Stimulated activated naive B cell treated with anti-CD40 and anti-IgM and Interleukin-4, amounts not matched to agents 10 μg/mL and 1 μg/mL and 100 μg/mL, for 72 hours (primary cell): ENCODE data around the gene WDR49.

Experiments used
- ATAC-seq, 2 donors: fragments of 150-1000 bp; cut with Tn5 transposase; replicated peaks; 2 replicates each; pipeline ENCODE4 v1.10.0; 2021; ENCODE audit warnings: moderate library complexity in 1 of 2
- DNase-seq: peaks from one replicate; pipeline ENCODE4 v3.0.0; 2021
- H3K27ac Mint-ChIP-seq: one replicate; pipeline ENCODE4 v1.8.0; 2022; ENCODE audit warnings: mild to moderate bottlenecking, mixed read lengths
- H3K27me3 Mint-ChIP-seq, 2 donors: one replicate each; pipeline ENCODE4 v1.8.0; 2022; ENCODE audit warnings: mixed read lengths in 2 of 2
- H3K36me3 Mint-ChIP-seq, 2 donors: one replicate each; pipeline ENCODE4 v1.8.0; 2022; ENCODE audit warnings: mixed read lengths in 2 of 2, mild to moderate bottlenecking in 1 of 2
- H3K4me1 Mint-ChIP-seq, 2 donors: one replicate each; pipeline ENCODE4 v1.8.0; 2022; ENCODE audit warnings: mixed read lengths in 2 of 2, mild to moderate bottlenecking in 1 of 2
- H3K4me3 Mint-ChIP-seq, 2 donors: one replicate each; pipeline ENCODE4 v1.8.0; 2022; ENCODE audit warnings: mild to moderate bottlenecking in 2 of 2, mixed read lengths in 2 of 2, moderate library complexity in 1 of 2
- H3K9me3 Mint-ChIP-seq, 2 donors: one replicate each; pipeline ENCODE4 v1.8.0; 2022; ENCODE audit warnings: mixed read lengths in 2 of 2, mild to moderate bottlenecking in 1 of 2

Gene WDR49

GRCh38 chr3:167653760-167654159 is at the start of gene WDR49:
TSS of gene WDR49 (minus strand) at chr3:167653942. CDS start at chr3:167653425, 517 bp downstream.
- Mint-ChIP-seq H3K27me3 (no peaks in the 10 kb centered on the region), H3K36me3 (no peaks in the 10 kb centered on the region), H3K9me3 (no peaks in the 10 kb centered on the region), H3K4me1 (peaks cover 15 to 37% of the 10 kb centered on the region in 2 donors), H3K27ac (peak within 1 kb of the TSS; percentile 62), H3K4me3 (peak within 1 kb of the TSS; percentile 22 to 29)
- ATAC-seq (peak; percentile 65 to 84), DNase-seq (no peak)

DNA sequence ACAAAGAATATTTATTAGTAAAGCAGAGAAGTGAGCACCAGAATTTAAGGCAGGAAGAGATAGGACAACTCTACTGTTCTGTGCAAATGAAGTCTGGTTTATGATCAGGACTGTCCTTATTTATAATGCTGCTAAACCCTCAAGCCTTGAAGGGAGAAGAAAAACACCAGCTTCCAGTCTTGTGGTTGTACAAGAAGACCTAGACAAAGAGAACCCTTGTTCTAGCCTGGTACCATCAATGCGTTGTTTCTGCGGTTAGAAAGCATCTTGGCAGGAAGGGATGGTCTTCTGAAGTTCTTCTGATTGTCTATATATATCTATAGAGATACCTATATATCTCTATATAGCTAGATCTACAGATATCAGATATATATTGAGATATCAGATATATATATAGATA is 47.2 kb upstream of the WDR49 start:
- Mint-ChIP-seq H3K4me3 (no peak overlapping the region), H3K4me1 (peaks cover 9 to 10% of the 10 kb centered on the region in 2 donors), H3K36me3 (peaks cover 16 to 27% of the 10 kb centered on the region in 2 donors), H3K27me3 (no peaks in the 10 kb centered on the region), H3K27ac (no peak overlapping the region), H3K9me3 (no peaks in the 10 kb centered on the region)
- DNase-seq (no peak), ATAC-seq (no peak)

- Mint-ChIP-seq H3K36me3 (peaks cover 19 to 25% of the 10 kb centered on the region in 2 donors), H3K9me3 (no peaks in the 10 kb centered on the region), H3K27ac (no peak overlapping the region), H3K27me3 (no peaks in the 10 kb centered on the region), H3K4me1 (peaks cover 8% of the 10 kb centered on the region in 2 donors), H3K4me3 (no peak overlapping the region)
- no peak for ATAC-seq
- DNase-seq = no peak
Observed at GRCh38 chr3:167700046-167700445, 46.3 kb upstream of the WDR49 start.

DNA sequence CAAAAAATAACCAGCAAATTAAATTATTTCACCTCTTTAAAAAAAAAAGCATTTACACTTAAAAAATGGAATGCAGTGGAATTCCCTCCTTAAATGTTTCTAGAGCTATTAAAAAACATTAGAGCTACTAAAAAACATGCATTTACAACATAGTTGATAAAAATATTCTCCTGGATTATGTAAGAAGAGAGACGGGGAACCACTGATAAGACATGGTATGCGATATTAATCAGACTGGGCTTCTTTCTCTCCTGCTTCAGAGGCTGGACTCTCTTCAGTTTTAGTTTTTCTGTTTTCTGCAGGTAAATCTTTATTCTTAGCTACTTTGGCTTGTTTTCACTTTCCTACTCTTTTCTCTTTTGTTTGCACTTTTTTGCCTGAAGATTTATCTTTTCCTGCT is 40.4 kb upstream of the WDR49 start:
- ATAC-seq (no peak), DNase-seq (no peak)
- Mint-ChIP-seq H3K27ac (no peak overlapping the region), H3K27me3 (no peaks in the 10 kb centered on the region), H3K4me1 (peaks cover 12 to 31% of the 10 kb centered on the region in 2 donors), H3K4me3 (no peak overlapping the region), H3K9me3 (no peaks in the 10 kb centered on the region), H3K36me3 (peaks cover 27 to 35% of the 10 kb centered on the region in 2 donors)

DNA sequence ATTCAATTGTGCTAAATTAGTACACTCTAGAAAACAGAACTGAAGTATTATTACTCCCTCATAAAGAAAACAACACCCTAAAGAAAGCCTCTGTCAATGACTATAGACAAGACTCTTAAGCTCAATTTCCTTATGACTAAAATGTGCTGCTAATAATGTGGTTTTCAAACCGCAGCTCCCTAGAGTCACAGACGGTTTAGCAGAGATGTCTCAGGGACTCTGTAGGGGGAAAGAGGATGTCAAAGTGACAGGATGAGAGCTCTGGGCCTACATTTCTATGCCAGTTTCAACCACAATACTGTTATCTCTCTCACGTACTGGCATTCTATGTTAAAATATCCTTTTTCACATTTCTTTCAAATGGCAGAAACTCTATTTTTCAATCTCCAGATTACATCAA is 37.6 kb upstream of the WDR49 start:
- H3K4me3 Mint-ChIP-seq = no peak overlapping the region
- H3K9me3 Mint-ChIP-seq = no peaks in the 10 kb centered on the region
- DNase-seq (peak; percentile 71), ATAC-seq (peak; percentile 100)
- peaks cover 12 to 31% of the 10 kb centered on the region in 2 donors for H3K4me1 Mint-ChIP-seq
- no peaks in the 10 kb centered on the region for H3K27me3 Mint-ChIP-seq
- H3K27ac Mint-ChIP-seq = peak overlapping the region; percentile 28
- H3K36me3 Mint-ChIP-seq = peaks cover 29 to 37% of the 10 kb centered on the region in 2 donors

DNA sequence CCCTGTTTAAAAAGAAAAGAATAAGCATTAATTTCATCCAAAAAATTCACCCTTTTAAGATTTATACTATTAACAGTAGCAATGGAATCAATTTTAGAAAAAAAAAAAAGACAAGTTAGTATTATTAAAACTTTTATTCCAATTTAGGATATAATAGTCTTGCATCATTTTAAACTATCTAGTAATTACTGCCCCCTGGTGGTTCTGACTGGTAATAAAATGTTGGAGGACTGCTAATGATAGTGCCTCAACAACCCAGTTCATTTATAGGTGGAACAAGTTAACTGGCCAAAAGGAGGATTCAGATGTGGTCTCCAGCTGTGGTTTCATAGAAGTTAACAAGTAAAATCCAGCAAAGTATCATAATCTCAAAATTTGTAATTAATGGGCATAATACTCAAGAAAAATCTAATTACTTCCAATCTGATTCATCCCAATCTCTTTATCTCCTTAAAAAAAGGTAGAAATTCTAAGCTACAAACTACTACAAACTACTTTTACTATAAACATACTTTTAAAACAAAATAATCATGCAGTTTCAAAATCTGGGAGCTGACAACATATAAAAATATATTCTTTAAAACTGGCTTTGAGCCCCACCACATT is 30.7 kb upstream of the WDR49 start:
- no peaks in the 10 kb centered on the region for H3K9me3 Mint-ChIP-seq
- no peaks in the 10 kb centered on the region for H3K27me3 Mint-ChIP-seq
- H3K36me3 Mint-ChIP-seq = peaks cover 27 to 36% of the 10 kb centered on the region in 2 donors
- DNase-seq (peak; percentile 19), ATAC-seq (peak; percentile 69 to 75)
- no peak overlapping the region for H3K4me3 Mint-ChIP-seq
- H3K4me1 Mint-ChIP-seq = peaks cover 4 to 11% of the 10 kb centered on the region in 2 donors
- no peak overlapping the region for H3K27ac Mint-ChIP-seq

- Mint-ChIP-seq H3K27ac (no peak overlapping the region), H3K27me3 (no peaks in the 10 kb centered on the region), H3K36me3 (peaks cover 50 to 67% of the 10 kb centered on the region in 2 donors), H3K9me3 (peaks cover 12 to 14% of the 10 kb centered on the region in 2 donors), H3K4me3 (no peak overlapping the region), H3K4me1 (no peaks in the 10 kb centered on the region)
- DNase-seq (no peak), ATAC-seq (no peak)
Observed at GRCh38 chr3:167679526-167679925, 25.8 kb upstream of the WDR49 start.

DNA sequence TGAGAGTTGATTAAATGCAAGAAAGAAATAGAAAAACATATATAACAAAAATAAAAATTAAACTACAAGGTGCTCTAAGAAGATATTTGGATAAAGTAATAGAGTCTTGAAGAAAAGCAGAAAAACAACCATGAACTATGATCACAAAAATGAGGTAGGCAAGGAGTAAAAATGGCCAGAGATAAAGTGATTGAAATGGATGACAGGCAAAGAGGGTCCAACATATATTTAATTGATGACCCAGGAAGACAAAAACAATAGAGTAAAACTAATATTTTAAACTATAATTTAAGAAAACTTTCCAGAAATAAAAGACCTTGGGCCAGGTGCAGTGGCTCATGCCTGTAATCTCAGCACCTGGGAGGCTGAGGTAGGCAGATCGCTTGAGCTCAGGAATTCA is 22.1 kb upstream of the WDR49 start:
- DNase-seq (no peak), ATAC-seq (no peak)
- Mint-ChIP-seq H3K4me1 (no peaks in the 10 kb centered on the region), H3K4me3 (no peak overlapping the region), H3K27ac (no peak overlapping the region), H3K27me3 (no peaks in the 10 kb centered on the region), H3K9me3 (peaks cover 18% of the 10 kb centered on the region in 2 donors), H3K36me3 (peaks cover 53 to 79% of the 10 kb centered on the region in 2 donors)

GRCh38 chr3:167673221-167673620 is 19.5 kb upstream of the WDR49 start:
- Mint-ChIP-seq H3K36me3 (peaks cover 49 to 62% of the 10 kb centered on the region in 2 donors), H3K4me3 (no peak overlapping the region), H3K9me3 (peaks cover 18% of the 10 kb centered on the region in 2 donors), H3K4me1 (no peaks in the 10 kb centered on the region), H3K27me3 (no peaks in the 10 kb centered on the region), H3K27ac (no peak overlapping the region)
- ATAC-seq = no peak
- DNase-seq = no peak

- ATAC-seq (no peak), DNase-seq (no peak)
- peaks cover 42 to 50% of the 10 kb centered on the region in 2 donors for H3K36me3 Mint-ChIP-seq
- H3K4me1 Mint-ChIP-seq = no peaks in the 10 kb centered on the region
- no peak overlapping the region for H3K27ac Mint-ChIP-seq
- no peak overlapping the region for H3K4me3 Mint-ChIP-seq
- H3K9me3 Mint-ChIP-seq = peaks cover 16 to 18% of the 10 kb centered on the region in 2 donors
- no peaks in the 10 kb centered on the region for H3K27me3 Mint-ChIP-seq
Observed at GRCh38 chr3:167671878-167672427, 18.2 kb upstream of the WDR49 start.

GRCh38 chr3:167669699-167670098 is 16.0 kb upstream of the WDR49 start:
- DNase-seq = no peak
- no peak for ATAC-seq
- Mint-ChIP-seq H3K27me3 (no peaks in the 10 kb centered on the region), H3K36me3 (peaks cover 21 to 33% of the 10 kb centered on the region in 2 donors), H3K9me3 (peaks cover 4 to 7% of the 10 kb centered on the region in 2 donors), H3K4me3 (no peak overlapping the region), H3K27ac (peak overlapping the region; percentile 0), H3K4me1 (no peaks in the 10 kb centered on the region)

DNA sequence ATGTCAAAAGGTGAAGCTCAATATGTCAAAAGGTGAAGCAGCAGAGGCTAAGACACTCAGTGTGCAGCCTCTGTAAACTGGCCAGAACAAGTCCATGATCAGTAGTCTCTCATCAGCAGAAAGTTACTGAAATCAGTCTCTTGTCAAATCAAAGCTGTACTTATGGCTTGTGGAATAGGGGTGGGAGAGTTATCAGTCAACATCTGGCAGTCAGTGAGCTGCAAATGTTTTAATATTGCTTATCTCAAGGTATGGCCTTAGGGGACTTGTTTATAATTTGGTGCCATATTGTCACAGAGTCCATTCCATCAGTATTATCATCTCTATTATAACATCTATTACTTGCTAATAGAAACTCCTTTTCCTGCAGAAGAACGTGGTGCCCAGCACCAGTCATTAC is 14.9 kb upstream of the WDR49 start:
- ATAC-seq (no peak), DNase-seq (no peak)
- no peak overlapping the region for H3K27ac Mint-ChIP-seq
- no peaks in the 10 kb centered on the region for H3K4me1 Mint-ChIP-seq
- H3K27me3 Mint-ChIP-seq = no peaks in the 10 kb centered on the region
- H3K36me3 Mint-ChIP-seq = peaks cover 12 to 23% of the 10 kb centered on the region in 2 donors
- peaks cover 0 to 3% of the 10 kb centered on the region in 2 donors for H3K9me3 Mint-ChIP-seq
- no peak overlapping the region for H3K4me3 Mint-ChIP-seq

DNA sequence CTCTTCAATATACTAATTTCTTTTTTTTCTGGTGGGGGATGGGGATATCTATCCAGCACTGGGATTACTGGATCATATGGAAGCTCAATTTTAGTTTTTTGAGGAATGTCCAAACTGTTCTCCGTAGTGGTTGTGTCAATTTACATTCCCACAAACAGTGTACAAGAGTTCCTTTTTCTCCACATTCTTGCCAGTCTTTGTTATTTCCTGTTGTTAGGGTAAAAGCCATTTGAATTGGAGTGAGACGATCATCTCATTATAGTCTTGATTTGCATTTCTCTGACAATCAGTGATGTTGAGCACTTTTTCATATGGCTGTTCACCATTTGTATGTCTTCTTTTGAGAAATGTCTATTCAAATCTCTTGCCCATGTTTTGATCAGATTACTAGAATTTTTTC is 12.8 kb upstream of the WDR49 start:
- peaks cover 4 to 6% of the 10 kb centered on the region in 2 donors for H3K36me3 Mint-ChIP-seq
- H3K4me1 Mint-ChIP-seq = no peaks in the 10 kb centered on the region
- H3K9me3 Mint-ChIP-seq = no peaks in the 10 kb centered on the region
- no peak overlapping the region for H3K27ac Mint-ChIP-seq
- DNase-seq = no peak
- H3K27me3 Mint-ChIP-seq = no peaks in the 10 kb centered on the region
- ATAC-seq = no peak
- H3K4me3 Mint-ChIP-seq = no peak overlapping the region

GRCh38 chr3:167662919-167663400 is 9.2 kb upstream of the WDR49 start:
- Mint-ChIP-seq H3K9me3 (no peaks in the 10 kb centered on the region), H3K27ac (no peak overlapping the region), H3K36me3 (peaks cover 0 to 6% of the 10 kb centered on the region in 2 donors), H3K4me3 (no peak overlapping the region), H3K27me3 (no peaks in the 10 kb centered on the region), H3K4me1 (no peaks in the 10 kb centered on the region)
- DNase-seq (no peak), ATAC-seq (no peak)

GRCh38 chr3:167657684-167658225 is 4.0 kb upstream of the WDR49 start:
- Mint-ChIP-seq H3K27me3 (no peaks in the 10 kb centered on the region), H3K4me1 (peaks cover 7 to 10% of the 10 kb centered on the region in 2 donors), H3K4me3 (no peak overlapping the region), H3K9me3 (no peaks in the 10 kb centered on the region), H3K36me3 (no peaks in the 10 kb centered on the region), H3K27ac (peak overlapping the region; percentile 10)
- ATAC-seq (no peak), DNase-seq (no peak)
